Panc1 (cell line): Measurements from ENCODE around the gene ASB16.

ENCODE experiments used
- CTCF ChIP-seq: fragments of 450-650 bp; IDR thresholded peaks from 2 replicates; pipeline ENCODE4 v1.5.1; 2017; ENCODE audit warnings: mild to moderate bottlenecking
- POLR2AphosphoS5 ChIP-seq: IDR thresholded peaks from 2 replicates; pipeline ENCODE4 v1.6.1; 2012; ENCODE audit warnings: mild to moderate bottlenecking, low read depth, low read length, moderate library complexity
- REST ChIP-seq, 2 experiments: IDR thresholded peaks; 2 replicates each; pipeline ENCODE4 v1.6.1; 2011 to 2012; ENCODE audit warnings: low read depth in 2 of 2, control low read depth in 1 of 2, low read length in 1 of 2, mild to moderate bottlenecking in 1 of 2, moderate library complexity in 1 of 2; ENCODE audit not compliant: insufficient read depth in 1 of 2
- SIN3A ChIP-seq: IDR thresholded peaks from 2 replicates; pipeline ENCODE4 v1.6.1; 2012; ENCODE audit warnings: low read depth, mild to moderate bottlenecking, low read length, moderate library complexity, borderline replicate concordance; ENCODE audit not compliant: insufficient read depth
- TCF7L2 ChIP-seq: IDR thresholded peaks from 2 replicates; pipeline ENCODE4 v1.6.1; 2011; ENCODE audit warnings: mild to moderate bottlenecking, low read depth, low read length, inconsistent platforms

- TF ChIP-seq CTCF, result no peak
- TF ChIP-seq TCF7L2, result no peak
- TF ChIP-seq POLR2AphosphoS5, result peak; percentile 55; the same call in 1 of the 2 replicates
- no peak for TF ChIP-seq SIN3A
- TF ChIP-seq REST (IDR thresholded peaks at IDR 0.05; ENCODE audit: insufficient read depth in 1 of 2, low read depth in 2 of 2, low read length in 1 of 2), result no peak
These were observed 387 bp upstream of the ASB16 start for GRCh38 chr17:44170135-44170498.
